ENCODE measurements around the gene C2orf76.

The C2orf76 gene

GRCh38 chr2:119289093-119289492 lies 77.5 kb downstream of the C2orf76 start:
- H3K4ac ChIP-seq (ENCODE audit: low read depth, low read length): no peak overlapping the region
- no peaks in the 10 kb centered on the region for H3K27me3 ChIP-seq (ENCODE audit: insufficient read depth, low read length)
- no peak overlapping the region for H4K91ac ChIP-seq (ENCODE audit: low read depth, low read length)
- no peak overlapping the region for H4K8ac ChIP-seq (ENCODE audit: low read depth, low read length)
- no peak overlapping the region for H2BK5ac ChIP-seq (ENCODE audit: low read depth, low read length, poor library complexity)
- H2AK5ac ChIP-seq (ENCODE audit: low read length): no peak overlapping the region
- no peak overlapping the region for H3K9ac ChIP-seq (ENCODE audit: low read length)
- H3K4me2 ChIP-seq (ENCODE audit: low read length): no peak overlapping the region
- H3K79me1 ChIP-seq (ENCODE audit: low read length): no peaks in the 10 kb centered on the region
- no peak for DNase-seq
- no peak overlapping the region for H4K12ac ChIP-seq (ENCODE audit: low read depth, low read length)
- H3K4me1 ChIP-seq (ENCODE audit: control insufficient read depth in 1 of 2, insufficient read depth in 2 of 2, low read length in 2 of 2): no peaks in the 10 kb centered on the region
- H3K79me2 ChIP-seq (ENCODE audit: control insufficient read depth, insufficient read depth, low read length, poor library complexity): no peaks in the 10 kb centered on the region
- H3K18ac ChIP-seq (ENCODE audit: low read length): no peak overlapping the region
- no peaks in the 10 kb centered on the region for H3K36me3 ChIP-seq (ENCODE audit: control insufficient read depth in 1 of 2, insufficient read depth in 2 of 2, low read length in 2 of 2)
- no peak overlapping the region for H3K4me3 ChIP-seq (ENCODE audit: low read depth, low read length)
- no peak overlapping the region for H2BK12ac ChIP-seq (ENCODE audit: low read length)
- H3K9me3 ChIP-seq (ENCODE audit: insufficient read depth, low read depth, low read length): no peaks in the 10 kb centered on the region
- WGBS (ENCODE audit: extremely low coverage, insufficient coverage, insufficient read length): no CpG with 5 or more reads among the region's 11 CpGs
- H3K14ac ChIP-seq (ENCODE audit: low read length): no peak overlapping the region
- no peak overlapping the region for H2AFZ ChIP-seq (ENCODE audit: insufficient read depth, low read length, poor library complexity)
- no peak overlapping the region for H3K23ac ChIP-seq (ENCODE audit: low read length)
- no peak overlapping the region for H2BK120ac ChIP-seq (ENCODE audit: insufficient read depth, low read length, poor library complexity)
- H3K27ac ChIP-seq (ENCODE audit: low read depth, low read length): no peak overlapping the region

- no peak overlapping the region for H4K91ac ChIP-seq (ENCODE audit: low read depth, low read length)
- no peak overlapping the region for H2BK5ac ChIP-seq (ENCODE audit: low read depth, low read length, poor library complexity)
- no peak overlapping the region for H3K23ac ChIP-seq (ENCODE audit: low read length)
- H3K79me1 ChIP-seq (ENCODE audit: low read length): no peaks in the 10 kb centered on the region
- H3K79me2 ChIP-seq (ENCODE audit: control insufficient read depth, insufficient read depth, low read length, poor library complexity): no peaks in the 10 kb centered on the region
- whole genome bisulfite sequencing (ENCODE audit: extremely low coverage, insufficient coverage, insufficient read length): no CpG with 5 or more reads among the region's 6 CpGs
- H3K36me3 ChIP-seq (ENCODE audit: control insufficient read depth in 1 of 2, insufficient read depth in 2 of 2, low read length in 2 of 2): no peaks in the 10 kb centered on the region
- no peaks in the 10 kb centered on the region for H3K27me3 ChIP-seq (ENCODE audit: insufficient read depth, low read length)
- no peak overlapping the region for H3K14ac ChIP-seq (ENCODE audit: low read length)
- H3K18ac ChIP-seq (ENCODE audit: low read length): no peak overlapping the region
- DNase-seq: no peak
- no peak overlapping the region for H2BK12ac ChIP-seq (ENCODE audit: low read length)
- H3K27ac ChIP-seq (ENCODE audit: low read depth, low read length): no peak overlapping the region
- H4K12ac ChIP-seq (ENCODE audit: low read depth, low read length): no peak overlapping the region
- no peak overlapping the region for H4K8ac ChIP-seq (ENCODE audit: low read depth, low read length)
- H2AK5ac ChIP-seq (ENCODE audit: low read length): no peak overlapping the region
- no peak overlapping the region for H3K4me3 ChIP-seq (ENCODE audit: low read depth, low read length)
- no peak overlapping the region for H3K9ac ChIP-seq (ENCODE audit: low read length)
- H2AFZ ChIP-seq (ENCODE audit: insufficient read depth, low read length, poor library complexity): no peak overlapping the region
- no peak overlapping the region for H3K4ac ChIP-seq (ENCODE audit: low read depth, low read length)
- no peaks in the 10 kb centered on the region for H3K4me1 ChIP-seq (ENCODE audit: control insufficient read depth in 1 of 2, insufficient read depth in 2 of 2, low read length in 2 of 2)
- H2BK120ac ChIP-seq (ENCODE audit: insufficient read depth, low read length, poor library complexity): no peak overlapping the region
- H3K4me2 ChIP-seq (ENCODE audit: low read length): no peak overlapping the region
- no peaks in the 10 kb centered on the region for H3K9me3 ChIP-seq (ENCODE audit: insufficient read depth, low read depth, low read length)
Observed at GRCh38 chr2:119288576-119288975, 78.1 kb downstream of the C2orf76 start.

DNA sequence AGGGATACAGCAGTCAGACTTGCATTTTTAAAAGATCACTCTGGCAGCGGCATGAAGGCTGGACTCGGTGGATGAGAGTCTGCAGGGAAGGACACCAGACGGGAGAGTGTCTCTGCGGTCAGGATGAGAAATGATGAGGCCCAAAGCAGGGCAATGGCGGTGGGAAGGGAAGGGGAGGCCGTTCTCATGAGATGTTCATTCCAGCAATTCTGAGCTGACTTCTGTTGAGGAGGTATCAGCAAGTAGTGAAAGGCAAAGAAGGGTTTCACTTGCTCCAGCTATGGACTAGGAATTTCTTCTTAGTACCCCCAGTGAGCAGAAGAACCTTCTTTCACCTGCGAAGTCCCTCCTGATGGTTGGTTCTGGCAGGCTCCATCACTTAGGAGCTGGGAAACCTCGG lies 80.0 kb downstream of the C2orf76 start:
- no CpG with 5 or more reads among the region's 8 CpGs for WGBS (ENCODE audit: extremely low coverage, insufficient coverage, insufficient read length)
- Histone ChIP-seq H2BK12ac (ENCODE audit: low read length) (no peak overlapping the region), H3K4me2 (ENCODE audit: low read length) (no peak overlapping the region), H3K4ac (ENCODE audit: low read depth, low read length) (no peak overlapping the region), H3K27me3 (ENCODE audit: insufficient read depth, low read length) (no peaks in the 10 kb centered on the region), H2BK120ac (ENCODE audit: insufficient read depth, low read length, poor library complexity) (no peak overlapping the region), H3K36me3 (ENCODE audit: control insufficient read depth in 1 of 2, insufficient read depth in 2 of 2, low read length in 2 of 2) (no peaks in the 10 kb centered on the region), H2BK5ac (ENCODE audit: low read depth, low read length, poor library complexity) (no peak overlapping the region), H3K4me3 (ENCODE audit: low read depth, low read length) (no peak overlapping the region), H2AFZ (ENCODE audit: insufficient read depth, low read length, poor library complexity) (no peak overlapping the region), H3K9me3 (ENCODE audit: insufficient read depth, low read depth, low read length) (no peaks in the 10 kb centered on the region), H3K18ac (ENCODE audit: low read length) (no peak overlapping the region), H4K91ac (ENCODE audit: low read depth, low read length) (no peak overlapping the region), H4K8ac (ENCODE audit: low read depth, low read length) (no peak overlapping the region), H4K12ac (ENCODE audit: low read depth, low read length) (no peak overlapping the region), H3K9ac (ENCODE audit: low read length) (no peak overlapping the region), H2AK5ac (ENCODE audit: low read length) (no peak overlapping the region), H3K27ac (ENCODE audit: low read depth, low read length) (no peak overlapping the region), H3K23ac (ENCODE audit: low read length) (no peak overlapping the region), H3K79me1 (ENCODE audit: low read length) (no peaks in the 10 kb centered on the region), H3K79me2 (ENCODE audit: control insufficient read depth, insufficient read depth, low read length, poor library complexity) (no peaks in the 10 kb centered on the region), H3K14ac (ENCODE audit: low read length) (no peak overlapping the region), H3K4me1 (ENCODE audit: control insufficient read depth in 1 of 2, insufficient read depth in 2 of 2, low read length in 2 of 2) (no peaks in the 10 kb centered on the region)
- DNase-seq: no peak

- Histone ChIP-seq H3K4me3 (ENCODE audit: low read depth, low read length) (no peak overlapping the region), H2AK5ac (ENCODE audit: low read length) (no peak overlapping the region), H3K4me2 (ENCODE audit: low read length) (no peak overlapping the region), H3K4me1 (ENCODE audit: control insufficient read depth in 1 of 2, insufficient read depth in 2 of 2, low read length in 2 of 2) (no peaks in the 10 kb centered on the region), H3K27ac (ENCODE audit: low read depth, low read length) (no peak overlapping the region), H4K12ac (ENCODE audit: low read depth, low read length) (no peak overlapping the region), H2BK12ac (ENCODE audit: low read length) (no peak overlapping the region), H3K9me3 (ENCODE audit: insufficient read depth, low read depth, low read length) (no peaks in the 10 kb centered on the region), H3K36me3 (ENCODE audit: control insufficient read depth in 1 of 2, insufficient read depth in 2 of 2, low read length in 2 of 2) (no peaks in the 10 kb centered on the region), H4K8ac (ENCODE audit: low read depth, low read length) (no peak overlapping the region), H2AFZ (ENCODE audit: insufficient read depth, low read length, poor library complexity) (no peak overlapping the region), H3K79me1 (ENCODE audit: low read length) (no peaks in the 10 kb centered on the region), H3K4ac (ENCODE audit: low read depth, low read length) (no peak overlapping the region), H2BK5ac (ENCODE audit: low read depth, low read length, poor library complexity) (no peak overlapping the region), H2BK120ac (ENCODE audit: insufficient read depth, low read length, poor library complexity) (no peak overlapping the region), H3K14ac (ENCODE audit: low read length) (no peak overlapping the region), H3K23ac (ENCODE audit: low read length) (no peak overlapping the region), H4K91ac (ENCODE audit: low read depth, low read length) (no peak overlapping the region), H3K27me3 (ENCODE audit: insufficient read depth, low read length) (no peaks in the 10 kb centered on the region), H3K79me2 (ENCODE audit: control insufficient read depth, insufficient read depth, low read length, poor library complexity) (no peaks in the 10 kb centered on the region), H3K9ac (ENCODE audit: low read length) (no peak overlapping the region), H3K18ac (ENCODE audit: low read length) (no peak overlapping the region)
- DNase-seq: peak; percentile 43 to 52
- WGBS (ENCODE audit: extremely low coverage, insufficient coverage, insufficient read length): no CpG with 5 or more reads among the region's 10 CpGs
Observed at GRCh38 chr2:119283873-119284331, 82.7 kb downstream of the C2orf76 start.
